Adipocyte (in vitro differentiated cells): ENCODE measurements around the gene ADAM12.

Source experiments
- DNase-seq: peaks from one replicate; pipeline ENCODE4 v3.0.0-alpha.2; 2015; ENCODE audit warnings: low read depth
- H3K27me3 ChIP-seq: replicated peaks from 2 replicates; pipeline ENCODE4 v1.7.0; 2013; ENCODE audit warnings: mild to moderate bottlenecking, low read length, moderate library complexity; ENCODE audit not compliant: control insufficient read depth, insufficient read depth
- H3K36me3 ChIP-seq: 2 replicates; pipeline ENCODE4 v1.7.0; 2013; ENCODE audit warnings: low read length, mild to moderate bottlenecking, moderate library complexity; ENCODE audit not compliant: control insufficient read depth, insufficient read depth, severe bottlenecking
- H3K4me1 ChIP-seq: 2 replicates; pipeline ENCODE4 v1.7.0; 2013; ENCODE audit warnings: mild to moderate bottlenecking, low read length, moderate library complexity; ENCODE audit not compliant: control insufficient read depth, insufficient read depth
- H3K4me3 ChIP-seq: 2 replicates; pipeline ENCODE4 v1.7.0; 2013; ENCODE audit warnings: mild to moderate bottlenecking, low read length, moderate library complexity
- H3K9ac ChIP-seq: 2 replicates; pipeline ENCODE4 v1.7.0; 2013; ENCODE audit warnings: mild to moderate bottlenecking, low read length, moderate library complexity
- H3K9me3 ChIP-seq: 2 replicates; pipeline ENCODE4 v1.7.0; 2013; ENCODE audit warnings: mild to moderate bottlenecking, low read length, moderate library complexity; ENCODE audit not compliant: control insufficient read depth

ADAM12 gene

GRCh38 chr10:126309228-126309883 is 78.9 kb downstream of the ADAM12 start:
- H3K27me3 ChIP-seq = no peaks in the 10 kb centered on the region
- H3K4me1 ChIP-seq = no peaks in the 10 kb centered on the region
- H3K9me3 ChIP-seq = peaks cover 7% of the 10 kb centered on the region
- no peak overlapping the region for H3K4me3 ChIP-seq
- peaks cover 30% of the 10 kb centered on the region for H3K36me3 ChIP-seq
- DNase-seq = peak; percentile 28
- no peak overlapping the region for H3K9ac ChIP-seq

GRCh38 chr10:126302826-126303665 is 85.2 kb downstream of the ADAM12 start:
- Histone ChIP-seq H3K9me3 (peaks cover 14% of the 10 kb centered on the region), H3K36me3 (peaks cover 3% of the 10 kb centered on the region), H3K4me1 (peaks cover 15% of the 10 kb centered on the region), H3K9ac (no peak overlapping the region), H3K27me3 (no peaks in the 10 kb centered on the region), H3K4me3 (no peak overlapping the region)
- peak; percentile 36 for DNase-seq

DNA sequence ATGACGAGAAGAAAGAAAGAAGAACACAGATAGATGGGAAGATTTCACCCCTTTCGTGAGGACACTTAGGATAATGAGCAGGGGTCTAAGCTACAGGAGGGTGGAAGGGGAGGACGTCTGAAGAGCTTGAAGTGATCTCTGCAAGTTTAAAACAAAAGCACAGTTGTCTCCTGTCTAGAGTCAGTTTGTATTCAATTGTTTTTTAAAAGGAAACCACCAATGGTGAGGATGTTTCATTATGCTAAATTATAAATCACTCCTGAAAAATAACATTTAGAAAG is 85.9 kb downstream of the ADAM12 start:
- no peaks in the 10 kb centered on the region for H3K36me3 ChIP-seq
- H3K27me3 ChIP-seq = no peaks in the 10 kb centered on the region
- H3K9me3 ChIP-seq = peaks cover 14% of the 10 kb centered on the region
- H3K4me3 ChIP-seq = peak overlapping the region; percentile 9
- no peak overlapping the region for H3K9ac ChIP-seq
- peaks cover 15% of the 10 kb centered on the region for H3K4me1 ChIP-seq
- DNase-seq = no peak

DNA sequence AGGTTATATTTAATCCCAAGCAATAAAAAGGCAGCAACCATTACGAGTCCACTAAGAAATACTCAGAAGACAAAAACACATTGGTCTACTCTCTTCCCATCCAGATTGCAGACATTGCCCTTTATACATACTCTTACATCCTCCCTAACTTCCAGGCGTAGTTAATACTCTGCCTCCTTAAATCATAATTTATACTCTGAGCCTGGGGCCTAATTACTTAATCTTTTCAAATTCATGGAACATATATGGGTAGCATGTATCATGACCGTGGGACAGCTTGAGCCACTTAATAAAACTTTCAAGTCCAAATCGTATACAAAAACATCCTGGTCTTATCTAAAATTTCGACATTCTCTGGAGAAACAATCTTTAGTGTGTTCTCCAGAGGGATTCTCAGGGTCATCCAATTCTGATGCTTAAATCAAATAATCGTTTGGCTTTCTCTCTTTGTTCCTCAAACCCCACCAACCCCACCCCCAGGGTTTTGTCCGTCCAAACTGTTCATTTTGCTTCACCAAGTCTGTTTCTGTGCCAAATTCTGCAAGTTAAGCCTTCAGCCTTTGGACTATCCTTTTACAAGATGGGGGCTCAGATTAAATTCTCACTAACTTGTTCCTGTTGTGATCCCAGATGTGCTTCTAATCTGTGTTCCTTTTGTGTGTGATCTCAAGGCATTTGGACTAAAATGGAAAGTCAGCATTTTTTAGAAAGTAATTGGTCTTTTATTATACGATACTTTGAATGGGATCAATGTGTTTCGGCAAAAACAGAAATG is 86.4 kb downstream of the ADAM12 start:
- peaks cover 15% of the 10 kb centered on the region for H3K4me1 ChIP-seq
- H3K27me3 ChIP-seq = no peaks in the 10 kb centered on the region
- DNase-seq = no peak
- H3K9ac ChIP-seq = no peak overlapping the region
- H3K36me3 ChIP-seq = no peaks in the 10 kb centered on the region
- peaks cover 14% of the 10 kb centered on the region for H3K9me3 ChIP-seq
- peak overlapping the region; percentile 9 for H3K4me3 ChIP-seq

DNA sequence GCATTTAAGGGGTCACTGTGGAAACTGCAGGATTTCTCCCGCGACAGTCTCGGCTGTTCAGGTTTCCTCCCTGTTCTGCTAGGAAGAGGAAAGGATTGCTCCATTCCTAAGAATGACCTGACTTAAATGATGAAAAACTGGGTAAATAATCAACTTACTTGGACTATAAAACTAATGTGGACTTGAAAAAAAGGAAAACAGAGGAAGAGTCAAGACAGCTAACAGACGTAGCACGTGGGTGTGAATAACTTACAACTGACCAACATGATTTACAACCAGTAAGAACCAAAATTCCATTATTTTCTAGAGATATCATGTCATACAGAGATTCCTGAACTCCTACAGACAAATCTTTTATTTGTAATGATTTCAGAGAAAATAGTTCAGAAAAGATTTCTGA is 93.8 kb downstream of the ADAM12 start:
- Histone ChIP-seq H3K4me3 (peak overlapping the region; percentile 32), H3K9me3 (no peaks in the 10 kb centered on the region), H3K27me3 (no peaks in the 10 kb centered on the region), H3K9ac (peak overlapping the region; percentile 43), H3K4me1 (peaks cover 18% of the 10 kb centered on the region), H3K36me3 (peaks cover 11% of the 10 kb centered on the region)
- DNase-seq = no peak

GRCh38 chr10:126290232-126290631 is 98.0 kb downstream of the ADAM12 start:
- H3K27me3 ChIP-seq = no peaks in the 10 kb centered on the region
- H3K36me3 ChIP-seq = peaks cover 26% of the 10 kb centered on the region
- no peak overlapping the region for H3K9ac ChIP-seq
- H3K9me3 ChIP-seq = no peaks in the 10 kb centered on the region
- H3K4me1 ChIP-seq = peaks cover 15% of the 10 kb centered on the region
- DNase-seq = no peak
- no peak overlapping the region for H3K4me3 ChIP-seq

- H3K4me3 ChIP-seq = no peak overlapping the region
- peaks cover 26% of the 10 kb centered on the region for H3K36me3 ChIP-seq
- DNase-seq = no peak
- no peaks in the 10 kb centered on the region for H3K9me3 ChIP-seq
- no peaks in the 10 kb centered on the region for H3K27me3 ChIP-seq
- H3K9ac ChIP-seq = no peak overlapping the region
- peaks cover 2% of the 10 kb centered on the region for H3K4me1 ChIP-seq
Measured at GRCh38 chr10:126288547-126289493, 99.5 kb downstream of the ADAM12 start.

DNA sequence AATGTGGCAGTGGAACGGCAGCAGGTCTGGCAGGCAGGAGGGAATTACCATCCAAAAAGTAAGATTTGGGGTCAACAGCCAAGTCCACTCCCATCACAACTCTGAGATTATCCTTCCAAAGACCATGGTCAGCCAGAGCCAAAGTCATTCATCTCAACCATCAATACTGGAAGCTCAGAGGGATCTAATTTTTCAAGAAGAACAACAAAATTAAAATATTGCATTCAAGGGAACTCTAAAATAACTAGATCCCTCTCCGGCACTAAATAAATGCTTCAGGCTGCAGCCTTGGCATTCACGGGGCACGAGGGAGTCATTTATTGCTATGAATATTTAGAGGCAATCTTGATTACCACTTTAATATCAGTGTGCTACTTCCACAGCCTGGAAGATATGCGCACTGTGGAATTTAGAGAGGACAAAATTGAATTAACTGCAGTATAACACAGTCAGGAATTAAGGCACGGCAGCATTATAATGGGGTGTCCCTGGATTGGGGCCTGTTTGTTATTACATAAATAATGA is 102.0 kb downstream of the ADAM12 start:
- H3K9ac ChIP-seq = no peak overlapping the region
- DNase-seq = no peak
- H3K4me1 ChIP-seq = peaks cover 3% of the 10 kb centered on the region
- peaks cover 22% of the 10 kb centered on the region for H3K36me3 ChIP-seq
- H3K9me3 ChIP-seq = no peaks in the 10 kb centered on the region
- no peaks in the 10 kb centered on the region for H3K27me3 ChIP-seq
- H3K4me3 ChIP-seq = no peak overlapping the region

DNA sequence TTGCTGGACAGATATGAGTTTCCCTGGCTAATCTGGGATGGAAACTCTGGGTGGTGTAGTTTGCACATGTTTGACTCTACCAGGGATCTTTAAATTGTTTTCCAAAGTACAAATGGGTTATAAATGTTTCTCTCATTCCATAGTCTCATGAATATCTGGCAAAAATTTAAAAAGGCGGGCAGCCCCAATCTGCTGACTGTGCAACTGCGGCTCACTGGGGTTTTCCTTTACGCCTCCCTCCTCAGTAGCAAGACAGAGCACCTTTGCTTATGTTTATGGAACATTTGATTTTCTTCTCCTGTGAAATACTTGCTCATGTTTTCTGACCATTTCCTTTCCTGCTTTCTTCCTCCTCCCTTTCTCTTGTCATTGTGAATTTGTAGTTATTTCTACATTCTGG is 105.0 kb downstream of the ADAM12 start:
- H3K27me3 ChIP-seq = no peaks in the 10 kb centered on the region
- no peaks in the 10 kb centered on the region for H3K9me3 ChIP-seq
- H3K9ac ChIP-seq = no peak overlapping the region
- peaks cover 4% of the 10 kb centered on the region for H3K36me3 ChIP-seq
- peaks cover 3% of the 10 kb centered on the region for H3K4me1 ChIP-seq
- DNase-seq = no peak
- no peak overlapping the region for H3K4me3 ChIP-seq

DNA sequence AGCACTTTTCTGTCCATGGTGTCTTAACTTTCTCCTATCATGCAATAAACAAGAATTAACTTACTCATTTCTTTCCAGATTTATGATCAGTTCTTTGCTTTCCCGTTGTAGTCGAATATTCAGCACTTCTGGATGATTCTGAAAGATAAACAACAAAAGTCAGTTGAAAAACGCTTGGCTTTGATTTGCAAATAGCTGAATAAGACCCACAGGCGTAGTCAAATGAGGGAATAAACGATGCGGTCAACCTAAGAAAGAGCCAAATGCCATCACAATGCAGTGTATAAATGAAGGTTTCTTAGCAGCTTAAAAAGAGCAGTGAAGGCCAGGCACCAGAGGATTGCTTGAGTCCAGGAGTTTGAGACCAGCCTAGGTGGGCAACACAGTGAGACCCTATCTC is 109.4 kb downstream of the ADAM12 start:
- H3K4me3 ChIP-seq = no peak overlapping the region
- no peaks in the 10 kb centered on the region for H3K27me3 ChIP-seq
- H3K36me3 ChIP-seq = peaks cover 23% of the 10 kb centered on the region
- H3K9me3 ChIP-seq = no peaks in the 10 kb centered on the region
- H3K9ac ChIP-seq = no peak overlapping the region
- peaks cover 3% of the 10 kb centered on the region for H3K4me1 ChIP-seq
- no peak for DNase-seq
